Liver (tissue), 9 donors: Measurements from ENCODE around the gene REXO1. TPM values are rescaled to one million over a fixed set of nuclear protein-coding genes. Genes with fewer than 3 reads are reported as not detected.
A peak's percentile ranks its signal among the peaks of the same experiment; 100 is the strongest.

Experiments
- DNase-seq: peaks from one replicate; pipeline ENCODE4 v3.0.0-alpha.2; 2017; ENCODE audit warnings: low spot score
- H3K27ac ChIP-seq, 2 donors: one replicate each; pipeline ENCODE4 v1.7.0; 2013; ENCODE audit warnings: inconsistent platforms in 2 of 2, low read length in 2 of 2, control low read depth in 1 of 2, low read depth in 1 of 2, mild to moderate bottlenecking in 1 of 2
- H3K27me3 ChIP-seq, 4 donors: one replicate each; pipeline versions ENCODE4 v1.6.1 to v1.7.0; 2013; ENCODE audit warnings: low read length in 3 of 4, inconsistent platforms in 1 of 4, mild to moderate bottlenecking in 1 of 4, moderate library complexity in 1 of 4; ENCODE audit not compliant: control insufficient read depth in 4 of 4, insufficient read depth in 4 of 4
- H3K36me3 ChIP-seq, 4 donors: one replicate each; pipeline versions ENCODE4 v1.6.1 to v1.7.0; 2013; ENCODE audit warnings: low read length in 3 of 4, mild to moderate bottlenecking in 3 of 4, low read depth in 1 of 4, moderate library complexity in 1 of 4; ENCODE audit not compliant: control insufficient read depth in 4 of 4, insufficient read depth in 3 of 4
- H3K4me1 ChIP-seq, 4 donors: one replicate each; pipeline versions ENCODE4 v1.6.1 to v1.7.0; 2013; ENCODE audit warnings: low read length in 3 of 4, mild to moderate bottlenecking in 3 of 4, moderate library complexity in 1 of 4; ENCODE audit not compliant: control insufficient read depth in 4 of 4, insufficient read depth in 4 of 4
- H3K4me3 ChIP-seq, 3 donors: one replicate each; pipeline versions ENCODE4 v1.6.1 to v1.7.0; 2013; ENCODE audit warnings: low read length in 3 of 3, control low read depth in 1 of 3, low read depth in 1 of 3, mild to moderate bottlenecking in 1 of 3
- H3K9ac ChIP-seq, 2 donors: one replicate each; pipeline ENCODE4 v1.7.0; 2013; ENCODE audit warnings: low read length in 2 of 2, mild to moderate bottlenecking in 2 of 2, moderate library complexity in 2 of 2, control low read depth in 1 of 2, low read depth in 1 of 2
- H3K9me3 ChIP-seq, 4 donors: one replicate each; pipeline versions ENCODE4 v1.6.1 to v1.7.0; 2013; ENCODE audit warnings: low read length in 3 of 4; ENCODE audit not compliant: control insufficient read depth in 4 of 4
- EGR1 ChIP-seq, 2 donors: IDR thresholded peaks; 2 replicates each; pipeline ENCODE4 v1.6.1; 2016 to 2018; ENCODE audit warnings: antibody characterized with exemption in 2 of 2, low read depth in 2 of 2
- FOXA2 ChIP-seq: IDR thresholded peaks from 2 replicates; pipeline ENCODE4 v1.6.1; 2016; ENCODE audit warnings: antibody characterized with exemption
- GABPA ChIP-seq, 2 donors: IDR thresholded peaks in 1 of 2; conservative IDR thresholded peaks in 1 of 2; 2 replicates each; pipeline ENCODE4 v1.6.1; 2016; ENCODE audit warnings: antibody characterized with exemption in 2 of 2, mild to moderate bottlenecking in 1 of 2, moderate library complexity in 1 of 2
- HNF4A ChIP-seq, 2 donors: conservative IDR thresholded peaks; 2 replicates each; pipeline ENCODE4 v1.6.1; 2016; ENCODE audit warnings: antibody characterized with exemption in 2 of 2, mild to moderate bottlenecking in 2 of 2
- JUND ChIP-seq, 2 donors: IDR thresholded peaks; 2 replicates each; pipeline ENCODE4 v1.6.1; 2016; ENCODE audit warnings: antibody characterized with exemption in 2 of 2
- RAD21 ChIP-seq, 2 donors: IDR thresholded peaks; 2 replicates each; pipeline ENCODE4 v1.6.1; 2016; ENCODE audit warnings: antibody characterized with exemption in 2 of 2, mild to moderate bottlenecking in 2 of 2
- RXRA ChIP-seq, 2 donors: IDR thresholded peaks; 2 replicates each; pipeline ENCODE4 v1.6.1; 2017 to 2018; ENCODE audit warnings: antibody characterized with exemption in 2 of 2, mild to moderate bottlenecking in 1 of 2
- WGBS: extraction: QIAGEN DNeasy Blood & Tissue Kit; methylation state at CpG from one replicate; pipeline ENCODE4 v1.1.7; 2013; 5-methylcytosine and 5-hydroxymethylcytosine counted together
- polyA plus RNA-seq, 2 donors: library from polyadenylated mRNA; stranded (reverse) in 1 of 2; unstranded in 1 of 2; fragments of 200-250 nt in 1 of 2; fragments of >200 nt in 1 of 2; fragmentation: Nextera tagmentation in 1 of 2; extraction: Ambion mirVana in 1 of 2; gene quantifications; one replicate each; pipeline versions ENCODE4 v1.2.1 to v1.2.3, GENCODE V29; 2013 to 2015
- total RNA-seq, 2 donors: library from RNA; depleted of rRNA; stranded (reverse); fragments of >200 nt; gene quantifications; one replicate each; pipeline ENCODE4 v1.2.3, GENCODE V29; 2014
- TF ChIP-seq, protein P1 (sequence below): fragments of 150-350 bp; IDR thresholded peaks from 2 replicates; pipeline ENCODE4 v1.5.1; 2017; ENCODE audit warnings: improper control_type of control experiment, low read depth, low read length; ENCODE audit not compliant: missing input control
- TF ChIP-seq, protein P2 (sequence below): IDR thresholded peaks from 2 replicates; pipeline ENCODE4 v1.6.1; 2016; ENCODE audit warnings: antibody characterized with exemption
- donor health status: healthy.
- donor health status: healthy.
- donor health status: healthy.
- donor health status: healthy.
- donor health status: healthy.

REXO1 gene
- total and polyA plus RNA-seq, 4 donors: 2.0 to 11.5 (median 9.2) TPM

DNA sequence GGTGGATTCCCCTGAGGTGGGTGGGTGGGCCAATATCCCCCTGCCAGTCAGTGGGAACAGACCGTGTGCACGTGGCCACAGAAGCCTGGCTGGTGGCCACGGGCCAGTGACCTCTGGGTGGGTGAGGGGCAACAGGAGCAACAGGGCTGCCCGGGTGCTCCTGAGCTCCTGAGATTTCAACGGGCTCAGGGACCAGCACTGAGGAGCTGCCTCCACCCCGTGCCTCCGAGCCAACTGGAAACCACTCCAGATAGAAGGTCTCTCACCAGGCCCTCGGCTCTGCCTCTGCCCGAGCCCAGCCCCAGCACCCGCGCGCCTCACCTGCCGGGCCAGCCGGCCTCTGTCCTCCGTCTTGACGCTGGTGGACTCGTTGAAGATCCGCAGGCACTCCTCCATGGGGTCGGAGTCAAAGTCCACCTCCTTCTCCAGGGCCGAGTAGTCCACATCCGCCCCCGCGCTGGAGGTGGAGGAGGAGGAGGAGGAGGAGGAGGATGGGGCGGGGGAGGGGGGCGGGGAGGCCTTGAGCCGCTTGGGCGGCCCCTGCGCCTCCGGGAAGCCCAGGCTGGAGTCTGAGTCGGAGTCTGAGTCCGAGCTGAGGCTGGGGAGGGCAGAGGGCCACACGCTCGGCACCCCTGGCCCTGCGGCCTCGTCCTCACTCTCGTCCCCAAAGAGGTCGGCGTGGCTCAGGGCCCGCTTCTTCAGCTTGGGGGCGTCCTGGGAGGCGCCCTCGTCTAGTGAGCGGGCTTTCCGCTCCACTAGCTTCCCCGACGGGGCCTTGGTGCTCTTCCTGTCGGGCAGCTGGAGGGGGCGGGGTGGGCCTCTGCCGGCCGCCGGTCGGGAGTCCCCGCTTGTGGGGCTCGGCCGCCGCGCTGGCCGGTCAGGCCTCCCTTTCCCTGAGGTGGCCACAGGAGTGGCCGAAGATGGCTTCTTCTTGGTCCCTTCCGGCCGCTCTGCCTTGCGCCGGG, 21.4 kb downstream of the REXO1 start:
- Histone ChIP-seq H3K9ac (no peak overlapping the region), H3K36me3 (peaks cover 5 to 14% (median 12%) of the 10 kb centered on the region in 4 donors), H3K27me3 (no peaks in the 10 kb centered on the region), H3K4me1 (peaks cover 12 to 42% (median 20%) of the 10 kb centered on the region in 4 donors), H3K27ac (peak overlapping the region in 1 of 2 donors; percentile 40), H3K9me3 (no peaks in the 10 kb centered on the region), H3K4me3 (no peak overlapping the region)
- WGBS: 60% methylated on average over 63 of the region's 63 CpGs
- no peak for DNase-seq
- peak in 1 of 2 donors; percentile 17 for TF ChIP-seq HNF4A (conservative IDR thresholded peaks at IDR 0.05)
- TF ChIP-seq, protein P1, sequence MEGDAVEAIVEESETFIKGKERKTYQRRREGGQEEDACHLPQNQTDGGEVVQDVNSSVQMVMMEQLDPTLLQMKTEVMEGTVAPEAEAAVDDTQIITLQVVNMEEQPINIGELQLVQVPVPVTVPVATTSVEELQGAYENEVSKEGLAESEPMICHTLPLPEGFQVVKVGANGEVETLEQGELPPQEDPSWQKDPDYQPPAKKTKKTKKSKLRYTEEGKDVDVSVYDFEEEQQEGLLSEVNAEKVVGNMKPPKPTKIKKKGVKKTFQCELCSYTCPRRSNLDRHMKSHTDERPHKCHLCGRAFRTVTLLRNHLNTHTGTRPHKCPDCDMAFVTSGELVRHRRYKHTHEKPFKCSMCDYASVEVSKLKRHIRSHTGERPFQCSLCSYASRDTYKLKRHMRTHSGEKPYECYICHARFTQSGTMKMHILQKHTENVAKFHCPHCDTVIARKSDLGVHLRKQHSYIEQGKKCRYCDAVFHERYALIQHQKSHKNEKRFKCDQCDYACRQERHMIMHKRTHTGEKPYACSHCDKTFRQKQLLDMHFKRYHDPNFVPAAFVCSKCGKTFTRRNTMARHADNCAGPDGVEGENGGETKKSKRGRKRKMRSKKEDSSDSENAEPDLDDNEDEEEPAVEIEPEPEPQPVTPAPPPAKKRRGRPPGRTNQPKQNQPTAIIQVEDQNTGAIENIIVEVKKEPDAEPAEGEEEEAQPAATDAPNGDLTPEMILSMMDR: peak; percentile 3
- no peak for TF ChIP-seq JUND (IDR thresholded peaks at IDR 0.05)
- TF ChIP-seq RXRA (IDR thresholded peaks at IDR 0.05): peak; percentile 63 to 78

GRCh38 chr19:1825909-1826556, 22.2 kb downstream of the REXO1 start:
- Histone ChIP-seq H3K9ac (no peak overlapping the region), H3K27me3 (no peaks in the 10 kb centered on the region), H3K27ac (peak overlapping the region in 1 of 2 donors; percentile 40), H3K4me1 (peaks cover 12 to 40% (median 20%) of the 10 kb centered on the region in 4 donors), H3K9me3 (no peaks in the 10 kb centered on the region), H3K36me3 (peaks cover 5 to 18% (median 14%) of the 10 kb centered on the region in 4 donors), H3K4me3 (no peak overlapping the region)
- TF ChIP-seq FOXA2 (no peak), RXRA (IDR thresholded peaks at IDR 0.05) (no peak), EGR1 (IDR thresholded peaks at IDR 0.05; ENCODE audit: low read depth in 2 of 2) (no peak), RAD21 (IDR thresholded peaks at IDR 0.05) (peak; percentile 86 to 90)
- TF ChIP-seq, protein P1: peak; percentile 81
- TF ChIP-seq, protein P2, sequence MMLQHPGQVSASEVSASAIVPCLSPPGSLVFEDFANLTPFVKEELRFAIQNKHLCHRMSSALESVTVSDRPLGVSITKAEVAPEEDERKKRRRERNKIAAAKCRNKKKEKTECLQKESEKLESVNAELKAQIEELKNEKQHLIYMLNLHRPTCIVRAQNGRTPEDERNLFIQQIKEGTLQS: no peak
- DNase-seq: peak; percentile 87
- WGBS: 35% methylated on average over 15 of the region's 15 CpGs

GRCh38 chr19:1824252-1824622, 24.0 kb downstream of the REXO1 start:
- H3K4me3 ChIP-seq: no peak overlapping the region
- no peak for DNase-seq
- WGBS: 77% methylated on average over 14 of the region's 14 CpGs

More at GRCh38 chr19:1824252-1824622, 24.0 kb downstream of the REXO1 start:
- H3K27ac ChIP-seq: no peak overlapping the region
- peaks cover 7 to 28% (median 16%) of the 10 kb centered on the region in 4 donors for H3K4me1 ChIP-seq
- TF ChIP-seq GABPA (IDR thresholded peaks at IDR 0.05 in 1 of 2, conservative IDR thresholded peaks at IDR 0.05 in 1 of 2) (no peak), RXRA (IDR thresholded peaks at IDR 0.05) (no peak)
- H3K9me3 ChIP-seq: no peaks in the 10 kb centered on the region
- no peaks in the 10 kb centered on the region for H3K27me3 ChIP-seq
- no peak overlapping the region for H3K9ac ChIP-seq
- H3K36me3 ChIP-seq: peaks cover 14 to 30% (median 24%) of the 10 kb centered on the region in 4 donors
